ENCODE results near the gene NPC1.

The NPC1 gene

GRCh38 chr18:23586249-23587196 lies at the start of gene NPC1:
TSS of gene NPC1 (minus strand) at chr18:23586506. CDS start at chr18:23586343, 163 bp downstream.
- DNase-seq (ENCODE audit: low read depth), result peak; percentile 96
- peak; percentile 66 for TF ChIP-seq CTCF (conservative IDR thresholded peaks at IDR 0.05; ENCODE audit: control insufficient read depth, insufficient read depth, low read depth, low read length)
- peak within 1 kb of the TSS; percentile 74 for H3K4me3 ChIP-seq (ENCODE audit: control insufficient read depth, low read depth, low read length)

- DNase-seq (ENCODE audit: low read depth), result no peak
- no peak for TF ChIP-seq CTCF (conservative IDR thresholded peaks at IDR 0.05; ENCODE audit: control insufficient read depth, insufficient read depth, low read depth, low read length)
- no peak overlapping the region for H3K4me3 ChIP-seq (ENCODE audit: control insufficient read depth, low read depth, low read length)
Measured at GRCh38 chr18:23636071-23636399, 49.7 kb upstream of the NPC1 start.

GRCh38 chr18:23635283-23636070 lies 49.2 kb upstream of the NPC1 start:
- no peak for TF ChIP-seq CTCF (conservative IDR thresholded peaks at IDR 0.05; ENCODE audit: control insufficient read depth, insufficient read depth, low read depth, low read length)
- no peak overlapping the region for H3K4me3 ChIP-seq (ENCODE audit: control insufficient read depth, low read depth, low read length)
- DNase-seq (ENCODE audit: low read depth), result peak; percentile 38

GRCh38 chr18:23634692-23635091 lies 48.4 kb upstream of the NPC1 start:
- TF ChIP-seq CTCF (conservative IDR thresholded peaks at IDR 0.05; ENCODE audit: control insufficient read depth, insufficient read depth, low read depth, low read length), result no peak
- no peak for DNase-seq (ENCODE audit: low read depth)
- H3K4me3 ChIP-seq (ENCODE audit: control insufficient read depth, low read depth, low read length), result no peak overlapping the region

GRCh38 chr18:23632615-23633014 lies 46.3 kb upstream of the NPC1 start:
- TF ChIP-seq CTCF (conservative IDR thresholded peaks at IDR 0.05; ENCODE audit: control insufficient read depth, insufficient read depth, low read depth, low read length), result no peak
- H3K4me3 ChIP-seq (ENCODE audit: control insufficient read depth, low read depth, low read length), result no peak overlapping the region

GRCh38 chr18:23631746-23632145 lies 45.4 kb upstream of the NPC1 start:
- DNase-seq (ENCODE audit: low read depth), result no peak
- TF ChIP-seq CTCF (conservative IDR thresholded peaks at IDR 0.05; ENCODE audit: control insufficient read depth, insufficient read depth, low read depth, low read length), result no peak
- H3K4me3 ChIP-seq (ENCODE audit: control insufficient read depth, low read depth, low read length), result no peak overlapping the region

More at GRCh38 chr18:23632615-23633014, 46.3 kb upstream of the NPC1 start:
- no peak for DNase-seq (ENCODE audit: low read depth)

Data from fibroblast of mammary gland (primary cell).